HG03196 (cell line): Measurements from ENCODE around the gene KANK3.
A peak's percentile ranks its signal among the peaks of the same experiment; 100 is the strongest.

Source experiments
- ATAC-seq: cut with Tn5 transposase; IDR thresholded peaks from one replicate; pipeline ENCODE4 v1.9.1; 2021; ENCODE audit not compliant: unreplicated experiment

Gene KANK3

DNA sequence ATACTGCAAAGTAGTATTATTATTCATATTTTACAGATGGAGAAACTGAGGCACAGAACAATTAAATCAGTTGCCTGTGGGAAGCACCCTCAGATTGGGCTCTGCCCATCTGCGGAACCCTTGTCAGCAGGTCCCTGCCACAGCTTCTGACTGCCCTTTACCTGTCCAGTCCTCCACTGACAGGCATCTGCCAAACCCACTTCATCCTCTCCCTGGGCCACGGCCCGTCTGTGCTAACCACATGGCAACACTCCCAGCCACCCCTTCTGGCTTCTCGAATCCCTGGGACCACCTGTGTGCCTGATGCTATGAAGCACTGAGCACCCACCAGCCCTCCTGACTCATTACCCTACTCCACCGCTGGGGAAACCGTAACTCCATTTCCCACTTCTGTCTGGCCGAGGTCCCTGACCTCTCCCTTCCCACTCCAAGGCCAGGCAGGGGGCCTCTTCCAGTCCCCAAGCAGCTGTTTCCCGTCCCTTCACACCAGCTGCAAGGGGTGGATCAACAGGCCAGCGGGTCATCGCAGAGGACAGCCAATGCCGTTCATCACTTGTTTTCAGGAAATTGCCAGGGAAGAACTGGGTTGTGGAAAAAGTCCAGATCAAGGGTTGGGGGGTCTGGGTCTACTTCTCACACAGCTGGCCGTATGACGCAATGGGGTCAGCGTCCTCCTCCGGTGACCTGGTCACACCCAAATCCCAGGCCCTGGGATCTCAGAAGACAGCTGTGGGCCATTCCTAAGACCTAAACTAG, 2.5 kb downstream of the KANK3 start:
- ATAC-seq = no peak

DNA sequence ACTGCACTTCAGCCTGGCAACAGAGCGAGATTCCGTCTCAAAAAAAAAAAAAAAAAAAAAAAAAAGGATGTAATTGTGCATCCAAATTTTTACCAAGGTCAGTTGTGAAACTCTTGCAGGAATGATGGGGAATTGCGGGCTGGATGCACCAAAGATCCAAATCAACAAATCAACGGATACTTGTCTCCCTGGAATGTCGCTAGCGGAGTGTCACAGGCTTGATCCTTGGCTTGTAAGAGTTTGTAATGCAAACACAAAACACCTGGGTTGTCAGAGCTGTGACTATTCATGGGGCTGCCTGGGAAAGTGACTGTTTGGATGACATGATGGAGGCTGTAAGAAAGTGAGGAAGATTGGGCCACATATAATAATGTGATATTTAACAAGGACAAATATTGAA, 4.2 kb downstream of the KANK3 start:
- no peak for ATAC-seq

GRCh38 chr19:8337728-8338127, 5.3 kb downstream of the KANK3 start:
- ATAC-seq = no peak

GRCh38 chr19:8336660-8337059, 6.4 kb downstream of the KANK3 start:
- ATAC-seq = no peak

DNA sequence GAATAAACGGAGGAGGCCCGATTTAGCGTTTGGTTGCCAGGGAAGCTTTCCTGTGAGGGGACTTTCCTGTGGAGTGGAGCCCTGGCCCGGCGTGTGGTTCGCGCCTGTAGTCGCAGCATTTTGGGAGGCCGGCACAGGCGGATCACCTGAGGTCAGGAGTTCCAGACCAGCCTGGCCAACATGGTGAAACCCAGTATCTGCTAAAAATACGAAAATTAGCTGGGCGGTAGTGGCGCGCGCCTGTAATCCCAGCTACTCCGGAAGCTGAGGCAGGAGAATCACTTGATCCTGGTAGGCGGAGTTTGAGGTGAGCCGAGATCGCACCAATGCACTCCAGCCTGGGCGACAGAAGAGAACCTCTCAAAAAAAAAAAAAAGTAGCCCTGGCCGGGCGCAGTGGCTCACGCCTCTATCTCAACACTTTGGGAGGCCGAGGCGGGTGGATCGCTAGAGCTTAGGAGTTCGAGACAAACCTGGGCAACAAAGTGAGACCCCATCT, 6.9 kb downstream of the KANK3 start:
- ATAC-seq = no peak

GRCh38 chr19:8335343-8336071, 7.6 kb downstream of the KANK3 start:
- no peak for ATAC-seq

DNA sequence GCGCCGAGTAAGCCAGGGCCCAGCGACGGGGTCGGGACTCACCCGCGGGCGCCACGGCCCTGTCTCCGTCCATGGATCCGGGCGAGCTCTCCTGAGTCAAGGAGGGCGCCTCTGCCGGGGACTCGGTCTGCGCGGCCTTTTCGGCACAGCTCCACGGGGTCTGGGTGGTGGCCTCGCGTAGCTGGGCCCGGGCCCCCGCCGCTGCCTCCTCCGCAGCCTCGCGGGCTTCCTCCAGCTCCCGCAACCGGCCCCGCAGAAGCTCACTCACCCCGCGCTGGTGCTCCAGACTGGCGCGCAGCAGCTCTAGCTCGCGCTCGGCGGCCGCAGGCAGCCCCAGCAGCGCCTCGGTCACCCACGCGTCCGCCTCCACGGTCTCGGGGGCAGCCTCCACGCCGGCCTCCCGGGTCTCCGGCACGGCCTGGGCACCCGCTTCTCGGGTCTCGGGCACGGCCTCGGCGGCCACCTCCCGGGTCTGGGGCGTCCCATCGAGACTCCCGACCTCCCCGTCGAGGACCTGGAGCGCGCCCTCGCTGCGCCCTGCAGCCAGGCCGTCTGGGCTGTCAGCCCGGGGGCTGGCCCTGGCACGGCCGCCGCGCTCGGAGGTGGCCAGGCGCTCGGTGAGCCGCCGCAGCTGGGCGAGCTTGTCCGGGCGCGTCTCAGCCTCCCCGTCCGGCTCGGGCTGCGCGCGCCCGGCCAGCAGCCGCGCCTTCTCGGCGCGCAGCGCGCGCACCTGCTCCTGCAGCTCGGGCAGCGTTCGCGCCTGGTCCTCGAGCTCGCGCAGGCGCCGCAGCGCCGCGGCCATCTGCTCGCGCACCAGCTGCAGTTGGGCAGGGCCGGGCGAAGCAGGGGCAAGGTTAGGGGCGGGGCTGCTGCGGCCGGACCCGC, 8.4 kb downstream of the KANK3 start:
- no peak for ATAC-seq

DNA sequence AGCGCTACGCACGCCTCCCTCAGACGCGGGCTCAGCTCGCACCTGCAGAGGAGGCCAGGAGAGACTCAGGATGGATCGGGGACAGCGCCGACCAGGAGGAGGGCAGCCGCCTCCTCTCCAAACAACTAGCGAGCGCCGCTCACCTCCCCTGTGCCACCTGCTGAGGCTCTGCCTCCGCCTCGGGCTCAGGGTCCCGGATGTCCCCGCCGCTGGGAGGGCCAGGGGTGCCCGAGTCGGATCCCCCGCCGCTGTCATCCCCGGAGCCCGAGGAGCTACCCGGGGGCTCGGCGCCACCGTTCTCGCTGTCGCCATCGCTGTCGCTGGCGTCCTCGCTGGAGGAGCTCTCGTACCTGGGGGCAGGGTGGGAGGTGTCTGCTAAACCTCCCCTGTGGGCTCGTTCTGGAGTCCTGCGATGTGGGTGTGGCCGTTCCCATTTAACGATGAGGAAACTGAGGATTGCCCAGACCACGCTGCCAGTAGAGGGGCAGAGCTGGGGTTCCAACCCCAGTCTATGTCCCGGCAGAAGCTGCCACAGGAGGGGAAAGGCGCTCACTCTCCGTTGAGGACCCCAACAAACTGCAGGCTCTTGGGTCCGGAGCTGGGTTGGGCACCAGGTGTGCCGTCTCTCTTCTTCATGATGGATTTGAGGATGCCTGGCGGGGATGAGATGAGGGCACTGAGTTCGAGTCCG, 9.2 kb downstream of the KANK3 start:
- ATAC-seq = no peak

GRCh38 chr19:8332976-8333766, 9.9 kb downstream of the KANK3 start:
- ATAC-seq = no peak

GRCh38 chr19:8331263-8331845, 11.7 kb downstream of the KANK3 start:
- ATAC-seq = no peak

DNA sequence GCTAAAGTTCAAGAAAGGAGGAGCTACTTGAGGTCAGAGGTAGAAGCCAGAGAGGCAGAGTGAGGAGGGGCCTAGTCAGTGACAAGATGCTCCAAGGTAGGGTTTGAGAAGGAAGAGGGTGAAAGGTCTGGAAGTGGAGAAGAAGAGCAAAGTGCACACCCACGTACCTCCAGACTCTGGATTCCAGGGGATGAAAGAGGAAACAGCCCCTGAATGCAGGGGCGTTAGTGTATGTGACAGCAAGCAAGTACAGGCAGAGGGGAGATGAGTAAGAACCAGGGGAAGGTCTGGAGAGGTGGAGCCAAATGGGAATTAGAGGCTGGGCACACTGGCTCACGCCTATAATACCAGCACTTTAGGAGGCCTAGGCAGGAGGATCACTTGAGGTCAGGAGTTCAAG, 13.1 kb downstream of the KANK3 start:
- ATAC-seq = no peak

- no peak for ATAC-seq
These were observed 17.6 kb downstream of the KANK3 start for GRCh38 chr19:8325454-8325853.

- ATAC-seq = no peak
These were observed 18.6 kb downstream of the KANK3 start for GRCh38 chr19:8324186-8325050.

GRCh38 chr19:8323781-8324185, 19.3 kb downstream of the KANK3 start:
- ATAC-seq = no peak

GRCh38 chr19:8322638-8322997, 20.4 kb downstream of the KANK3 start:
- no peak for ATAC-seq

- ATAC-seq = no peak
These were observed 20.9 kb downstream of the KANK3 start for GRCh38 chr19:8321986-8322637.

DNA sequence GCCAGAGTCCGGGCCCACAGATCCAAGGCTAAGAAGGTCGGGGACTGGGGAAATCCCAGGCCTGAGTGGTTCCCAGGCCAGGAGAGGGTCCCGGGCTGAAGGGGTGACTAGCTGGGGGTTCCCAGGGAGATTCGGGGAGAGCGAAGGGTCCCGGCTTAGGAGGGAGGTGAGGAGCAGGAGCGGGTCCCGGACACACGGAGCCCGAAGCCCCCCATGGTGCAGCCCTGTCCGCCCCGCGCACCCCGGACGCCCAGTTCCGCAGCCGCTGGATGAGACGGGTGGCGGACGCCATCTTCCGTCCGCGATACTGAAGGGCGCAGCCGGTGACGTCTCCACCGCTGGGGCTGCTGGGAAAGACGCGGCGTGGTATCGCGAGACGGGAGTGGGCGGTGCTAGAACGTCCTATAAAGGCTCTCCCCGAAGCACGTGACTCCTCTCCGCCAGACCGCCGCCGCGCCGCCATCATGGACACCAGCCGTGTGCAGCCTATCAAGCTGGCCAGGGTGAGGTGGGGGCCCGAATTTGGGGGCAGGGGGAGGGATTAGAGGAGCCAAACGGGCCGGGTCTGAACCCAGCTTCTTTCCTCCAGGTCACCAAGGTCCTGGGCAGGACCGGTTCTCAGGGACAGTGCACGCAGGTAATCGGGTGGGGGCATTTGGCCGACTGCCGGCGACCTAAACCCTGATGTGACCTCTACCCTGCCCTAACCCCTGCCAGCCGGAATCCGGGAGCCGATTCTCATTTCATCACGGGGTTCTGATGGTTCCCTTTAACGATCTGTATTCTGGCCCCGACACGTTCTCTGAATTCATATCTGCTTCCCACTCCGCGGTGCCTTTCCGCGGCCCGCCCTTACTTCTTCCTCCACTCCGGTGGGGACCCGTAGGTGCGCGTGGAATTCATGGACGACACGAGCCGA, 21.7 kb downstream of the KANK3 start, which contains the start of the genes NDUFA7 and RPS28:
Gene NDUFA7, minus strand, starts transcription at position 309 of the 919 bp plus-strand sequence. Its CDS starts 17 bp downstream, at position 292.
Gene RPS28, plus strand, starts transcription at position 430 of the 919 bp plus-strand sequence. Its CDS starts 35 bp downstream, at position 465.
- ATAC-seq = peak; percentile 88
